T47D (cell line): Measurements from ENCODE around the gene MST1R.
A peak's percentile ranks its signal among the peaks of the same experiment; 100 is the strongest.
"Not testable (repeated sequence)": the region's sequence is repeated elsewhere in the genome, so short reads cannot be mapped to it uniquely, and the experiment has no call there.

Experiments used
- DNase-seq, 2 experiments: peaks; one replicate each; pipeline versions ENCODE4 v3.0.0 to v3.0.0-alpha.2; 2011 to 2012; ENCODE audit warnings: low read depth in 1 of 2, low spot score in 1 of 2
- JUND ChIP-seq: IDR thresholded peaks from 2 replicates; pipeline ENCODE4 v1.6.1; 2012; ENCODE audit warnings: low read depth
- in situ Hi-C: cut with HindIII; loops from 2 replicates; pipeline ENCODE4 v1.10.0; 2016; ENCODE audit warnings: low sequenced_read_pairs, low pct_unique_long_range_greater_than_20kb

MST1R gene

DNA sequence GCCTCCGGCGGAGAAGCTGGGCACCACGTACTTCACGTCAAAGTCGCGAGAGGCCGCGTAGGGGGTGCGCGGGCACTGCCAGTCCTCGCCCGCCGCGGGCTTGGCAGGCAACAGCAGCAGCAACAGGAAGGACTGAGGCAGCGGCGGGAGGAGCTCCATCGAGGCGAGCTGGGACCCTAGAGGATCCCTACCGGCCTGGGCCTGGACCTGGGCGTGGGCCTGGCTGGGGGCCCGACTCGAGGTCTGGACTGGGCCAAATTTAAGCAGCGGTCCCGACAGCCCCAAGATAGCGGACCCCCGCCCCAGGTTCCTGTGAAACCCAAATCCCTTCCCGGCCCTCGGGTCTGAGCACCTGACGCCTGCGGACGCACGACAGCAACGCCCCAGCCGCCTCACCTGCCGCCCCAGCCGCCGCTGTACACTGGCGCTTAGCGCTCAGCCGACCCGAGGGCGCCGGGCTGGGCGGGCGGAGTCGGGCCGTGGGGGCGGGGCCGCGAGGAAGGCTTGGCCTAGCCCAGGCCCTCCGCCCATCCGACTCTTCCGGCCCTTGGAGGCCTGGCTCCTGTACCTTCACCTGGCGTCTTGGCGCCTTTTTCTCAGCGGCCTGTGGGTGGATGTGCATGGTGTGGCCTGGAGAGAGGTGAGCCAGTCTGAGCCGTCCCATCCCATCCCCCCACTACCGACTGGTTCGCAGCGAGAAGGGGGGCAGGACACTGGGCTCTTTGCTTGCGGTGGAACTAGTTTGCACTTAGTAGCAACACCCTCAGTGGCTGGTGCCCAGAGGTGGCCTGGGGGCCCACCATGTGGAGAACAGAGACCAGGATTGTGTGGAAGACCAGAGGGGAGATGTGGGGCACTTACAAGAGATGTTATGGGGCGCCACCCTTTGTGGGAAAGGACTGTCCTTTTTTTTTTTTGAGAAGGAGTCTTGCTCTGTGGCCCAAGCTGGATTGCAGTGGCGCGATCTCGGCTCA lies at the start of gene MST1R:
MST1R (minus strand) TSS at position 423 of the 974 bp plus-strand sequence; CDS start at position 159, 264 bp downstream.
- in situ Hi-C loops, result no loop called here
- no peak for TF ChIP-seq JUND
- peak; percentile 76 to 98 for DNase-seq

DNA sequence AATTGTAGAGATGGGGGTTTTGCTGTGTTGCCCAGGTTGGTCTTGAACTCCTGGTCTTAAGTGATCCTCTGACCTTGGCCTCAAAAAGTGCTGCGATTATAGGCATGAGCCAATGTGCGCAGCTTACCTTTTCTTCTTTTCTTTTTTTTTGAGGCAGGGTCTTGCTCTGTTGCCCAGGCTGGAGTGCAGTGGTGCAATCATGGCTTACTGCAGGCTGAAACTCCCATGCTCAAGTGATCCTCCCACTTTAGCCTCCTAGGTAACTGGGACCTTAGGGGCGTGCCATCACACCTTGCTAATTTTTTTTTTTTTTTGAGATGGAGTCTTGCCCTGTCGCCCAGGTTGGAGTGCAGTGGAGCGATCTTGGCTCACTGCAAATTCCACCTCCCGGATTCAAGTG lies 49.3 kb upstream of the MST1R start:
- in situ Hi-C loops, result no loop called here
- no peak for TF ChIP-seq JUND
- no peak for DNase-seq

DNA sequence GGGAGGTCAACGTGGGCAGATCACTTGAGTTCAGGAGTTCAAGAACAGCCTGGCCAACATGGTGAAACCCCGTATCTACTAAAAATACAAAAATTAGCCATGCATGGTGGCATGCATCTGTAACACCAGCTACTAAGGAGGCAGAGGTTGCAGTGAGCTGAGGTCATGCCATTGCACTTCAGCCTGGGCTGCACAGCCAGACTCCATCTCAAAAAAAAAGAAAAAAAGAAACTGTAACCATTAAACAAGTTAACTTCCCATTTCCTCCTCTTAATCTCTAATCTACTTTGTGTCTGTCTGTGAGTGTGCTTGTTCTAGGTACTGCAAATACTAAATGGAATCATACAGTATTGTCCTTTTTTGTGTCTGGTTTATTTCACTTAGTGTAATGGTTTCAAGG lies 39.0 kb upstream of the MST1R start:
- no peak for TF ChIP-seq JUND
- in situ Hi-C loops, result no loop called here
- DNase-seq, result no peak

DNA sequence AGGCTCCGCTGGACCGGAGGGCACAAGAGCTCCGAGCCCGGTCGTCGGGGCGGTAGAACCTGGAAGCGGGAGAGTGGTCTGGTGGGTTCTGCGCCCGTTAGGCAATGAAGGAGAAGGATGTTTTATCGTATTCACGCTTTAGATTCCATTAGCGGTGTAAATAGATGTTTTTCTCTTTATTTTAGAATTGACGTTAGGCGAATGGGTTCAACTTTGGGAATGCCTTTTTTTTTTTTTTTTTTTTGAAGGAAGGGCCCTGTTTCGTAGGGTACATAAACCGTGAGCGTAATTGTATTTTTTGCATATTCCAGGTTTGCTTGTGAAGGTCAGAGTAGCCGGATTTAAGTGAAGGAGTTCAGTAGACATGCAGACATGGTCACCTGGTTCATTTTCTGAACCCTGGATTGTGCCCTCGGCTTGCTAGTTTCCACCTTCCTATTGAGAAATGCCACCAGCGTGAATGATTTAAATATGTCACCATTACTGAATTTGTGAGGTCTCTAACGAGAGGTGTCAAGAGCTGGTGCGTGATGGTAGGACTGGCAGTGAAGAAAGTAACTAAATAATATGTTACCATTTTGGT lies 37.1 kb upstream of the MST1R start:
- in situ Hi-C loops, result no loop called here
- DNase-seq, result no peak

DNA sequence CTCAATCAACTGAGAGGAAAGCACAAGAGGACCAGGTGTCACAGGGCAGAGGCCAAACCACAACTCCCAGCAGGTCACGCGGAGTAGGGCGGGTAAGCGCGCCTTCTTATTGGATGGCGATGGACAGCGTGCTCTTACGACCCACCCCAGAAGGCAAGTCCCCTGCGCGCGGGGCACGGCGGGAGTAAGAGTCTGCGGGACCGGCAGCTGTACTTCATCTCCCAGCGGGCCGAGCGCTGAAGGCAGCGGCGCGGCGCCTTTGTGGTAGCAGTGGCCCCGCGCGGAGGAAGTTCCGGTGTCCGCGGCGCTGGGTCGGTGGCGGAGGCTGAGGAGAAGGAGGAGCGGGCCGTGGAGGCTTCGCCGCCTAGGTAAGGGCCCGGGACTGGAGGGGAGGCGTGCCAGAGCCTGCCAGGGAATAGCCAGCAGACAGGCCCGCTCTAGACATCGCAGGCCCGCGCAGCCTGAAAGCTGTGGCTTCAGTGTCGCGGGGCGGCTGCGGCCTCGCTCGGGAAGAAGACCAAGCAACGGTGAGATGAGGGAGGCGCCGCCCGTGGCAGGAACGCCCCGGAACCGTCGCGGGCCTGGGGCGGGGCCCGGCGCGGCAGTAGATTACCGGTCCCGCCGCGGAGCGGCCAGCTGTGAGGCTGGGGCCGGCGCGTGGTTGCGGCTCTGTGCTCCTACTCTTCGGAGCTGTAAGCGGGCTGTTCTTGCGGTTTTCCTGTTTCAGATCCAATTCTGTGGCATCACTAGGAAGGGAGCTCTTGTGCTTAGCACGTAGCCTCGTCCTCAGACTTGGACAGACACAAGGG lies 36.4 kb upstream of the MST1R start, which contains the start of gene RBM6:
RBM6 (plus strand) TSS at position 293 of the 809 bp plus-strand sequence. CDS start 22,492 bp downstream, outside the sequence.
- no peak for TF ChIP-seq JUND
- in situ Hi-C loops, result no loop called here

More for the DNA sequence above, 37.1 kb upstream of the MST1R start:
- TF ChIP-seq JUND, result no peak

DNA sequence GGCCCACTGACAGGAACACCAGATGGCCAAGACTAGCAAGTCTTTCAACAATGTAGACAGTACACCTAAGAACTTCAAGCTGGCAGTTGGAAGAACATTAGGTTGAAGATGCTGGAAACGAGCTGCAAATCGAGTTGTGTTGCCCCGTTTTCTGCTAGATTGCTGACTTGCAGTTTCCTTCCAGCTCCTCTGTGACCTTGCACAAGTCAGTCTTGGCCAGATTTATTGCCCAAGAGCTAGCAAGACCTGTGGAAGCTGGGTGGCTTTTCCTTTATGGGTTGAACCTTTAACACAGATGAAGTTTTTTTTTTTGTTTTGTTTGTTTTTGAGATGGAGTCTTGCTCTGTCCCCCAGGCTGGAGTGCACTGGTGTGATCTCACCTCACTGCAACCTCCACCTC lies 33.4 kb upstream of the MST1R start:
- TF ChIP-seq JUND, result no peak
- in situ Hi-C loops, result no loop called here
- DNase-seq, result no peak

More for the DNA sequence above, 36.4 kb upstream of the MST1R start, which contains the start of gene RBM6:
- DNase-seq, result peak; percentile 82 to 97

DNA sequence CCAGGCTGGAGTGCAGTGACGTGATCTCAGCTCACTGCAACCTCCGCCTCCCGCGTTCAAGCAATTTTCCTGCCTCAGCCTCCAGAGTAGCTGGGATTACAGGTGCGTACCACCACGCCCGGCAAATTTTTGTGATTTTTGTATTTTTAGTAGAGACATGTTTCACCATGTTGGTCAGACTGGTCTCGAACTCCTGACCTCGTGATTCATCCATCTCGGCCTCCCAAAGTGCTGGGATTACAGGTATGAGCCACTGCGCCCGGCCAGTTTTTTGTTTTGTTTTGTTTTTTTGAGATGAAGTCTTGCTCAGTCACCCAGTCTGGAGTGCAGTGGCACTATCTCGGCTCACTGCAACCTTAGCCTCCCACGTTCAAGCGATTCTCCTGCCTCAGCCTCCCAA lies 28.6 kb upstream of the MST1R start:
- in situ Hi-C loops, DNase-seq: not testable (repeated sequence)

DNA sequence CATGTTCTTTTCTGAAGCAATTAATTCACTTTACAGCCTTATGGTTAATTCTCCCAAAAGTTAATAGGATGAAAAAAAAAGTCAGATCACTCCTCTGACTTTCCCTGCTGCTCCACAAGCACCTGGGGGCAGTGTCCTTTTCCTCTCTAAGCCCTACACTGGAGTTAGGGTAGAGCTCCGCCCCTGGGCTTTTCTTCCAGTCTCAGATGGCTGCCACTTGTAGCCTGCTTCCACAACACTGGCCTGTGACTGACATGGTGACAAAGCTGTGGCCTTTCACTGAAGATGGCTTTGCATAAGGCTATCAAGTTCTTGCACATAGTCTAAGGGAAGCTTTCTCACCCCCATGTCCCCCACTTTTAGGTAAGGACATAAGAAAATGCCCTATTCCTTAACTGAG lies 27.2 kb upstream of the MST1R start:
- in situ Hi-C loops, result no loop called here
- DNase-seq, result peak in 1 of 2 experiments; percentile 65
- no peak for TF ChIP-seq JUND

DNA sequence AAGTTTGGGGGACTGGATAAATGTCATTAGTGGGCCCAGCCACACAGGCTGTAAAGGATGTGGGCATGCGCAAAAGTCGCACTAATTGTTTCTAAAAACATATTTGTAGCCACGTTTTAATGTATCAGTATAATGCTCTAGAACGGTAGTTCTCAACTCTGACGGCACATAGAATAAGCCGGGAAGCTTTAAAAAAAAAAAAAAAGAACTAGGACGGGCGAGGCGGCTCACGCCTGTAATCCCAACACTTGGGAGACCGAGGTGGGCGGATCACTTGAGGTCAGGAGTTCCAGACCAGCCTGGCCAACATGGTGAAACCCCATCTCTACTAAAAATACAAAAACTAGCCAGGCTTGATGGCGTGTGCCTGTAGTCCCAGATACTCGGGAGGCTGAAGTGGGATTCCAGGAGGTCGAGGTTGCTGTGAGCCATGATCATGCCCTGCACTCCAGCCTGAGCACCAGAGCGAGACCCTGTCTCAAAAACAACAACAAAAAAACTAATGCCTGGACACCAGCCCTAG lies 26.6 kb upstream of the MST1R start:
- DNase-seq, result no peak
- in situ Hi-C loops, result no loop called here
- no peak for TF ChIP-seq JUND

DNA sequence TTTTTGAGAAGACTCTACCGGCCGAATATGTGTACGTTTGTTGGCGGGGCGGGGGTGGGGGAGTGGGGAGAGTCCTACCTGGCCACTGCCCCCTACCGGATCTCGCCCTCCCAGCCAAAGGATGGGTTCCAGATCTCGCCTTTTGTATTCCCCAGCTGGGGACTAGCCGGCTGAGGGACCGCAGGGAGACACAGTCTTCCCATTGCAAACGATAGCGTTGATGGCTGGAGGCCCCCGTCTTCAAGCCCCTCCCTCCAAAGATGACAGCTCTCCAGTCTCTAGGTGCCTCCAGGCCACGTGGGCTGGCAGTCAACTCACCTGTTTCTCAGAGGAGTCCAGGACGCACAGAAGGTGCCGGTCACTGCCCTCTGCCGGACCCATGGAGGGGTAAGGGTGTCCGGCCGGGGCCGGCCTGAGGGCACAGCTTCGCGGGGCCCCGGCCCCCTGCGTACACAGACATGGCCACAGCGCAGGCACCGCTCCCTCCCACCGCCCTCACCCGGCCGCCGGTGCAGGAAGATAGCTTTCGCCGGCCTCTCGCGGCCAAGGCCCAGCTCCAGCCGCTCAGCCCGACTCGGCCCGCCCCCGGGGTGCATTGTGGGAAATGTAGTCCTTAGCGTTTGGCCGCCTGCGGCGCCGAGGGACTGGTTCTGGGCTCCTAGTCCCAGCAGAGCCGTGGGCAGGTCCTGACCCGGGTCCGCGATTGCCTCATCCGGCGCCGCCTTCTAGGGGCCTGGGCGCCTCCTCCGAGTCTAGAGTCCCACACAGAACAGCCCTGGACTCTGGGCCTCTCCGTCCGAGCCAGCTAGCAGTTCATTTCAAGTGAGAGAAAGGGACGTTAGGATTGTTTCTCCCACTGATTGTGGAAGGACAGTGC lies 25.9 kb upstream of the MST1R start, which contains the start of gene MON1A:
MON1A (minus strand) TSS at position 521 of the 877 bp plus-strand sequence. CDS start 16,465 bp downstream, outside the sequence.
- in situ Hi-C loops, result no loop called here

DNA sequence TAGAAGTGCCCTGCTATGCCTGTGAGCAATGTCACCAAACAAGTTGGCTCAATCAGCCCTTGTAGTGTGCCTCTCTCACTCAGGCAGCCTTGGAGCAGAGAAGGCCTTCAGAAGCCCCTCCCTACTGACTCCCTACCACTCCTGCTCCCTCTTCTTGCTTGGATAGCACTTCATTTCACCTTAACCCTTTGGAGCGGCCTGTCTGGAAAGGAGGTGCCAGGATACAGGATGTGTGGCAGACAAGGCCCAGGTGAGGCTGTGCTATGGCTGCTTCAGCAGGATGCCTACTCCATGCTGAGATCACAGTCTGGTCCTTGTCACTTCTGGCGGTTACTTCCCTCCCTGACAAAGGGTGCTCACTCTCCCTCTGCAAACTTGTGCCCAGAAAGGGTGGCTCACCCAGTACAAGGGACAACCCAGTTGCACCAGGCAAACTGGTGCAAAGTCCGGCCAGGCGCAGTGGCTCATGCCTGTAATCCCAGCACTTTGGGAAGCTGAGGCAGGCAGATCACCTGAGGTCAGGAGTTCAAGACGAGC lies 24.9 kb upstream of the MST1R start:
- in situ Hi-C loops, result no loop called here
- no peak for DNase-seq
- no peak for TF ChIP-seq JUND

More for the DNA sequence above, 25.9 kb upstream of the MST1R start, which contains the start of gene MON1A:
- no peak for TF ChIP-seq JUND
- peak; percentile 47 to 91 for DNase-seq
